Cortex of kidney (tissue), 1 donor: Measurements from ENCODE around the gene POPDC3.

Source experiments
- DNase-seq: peaks from one replicate; lab custom pipeline; 2025; lab: John Stamatoyannopoulos, UW

Gene POPDC3

GRCh38 chr6:105138141-105138540 lies 41.7 kb downstream of the POPDC3 start:
- DNase-seq: no peak

GRCh38 chr6:105137388-105137787 lies 42.4 kb downstream of the POPDC3 start:
- no peak for DNase-seq

- no peak for DNase-seq
Measured at GRCh38 chr6:105136431-105137350, 43.1 kb downstream of the POPDC3 start.

GRCh38 chr6:105135907-105136430 lies 43.8 kb downstream of the POPDC3 start:
- no peak for DNase-seq

GRCh38 chr6:105135056-105135455 lies 44.8 kb downstream of the POPDC3 start:
- no peak for DNase-seq

GRCh38 chr6:105122717-105123116 lies 57.1 kb downstream of the POPDC3 start:
- no peak for DNase-seq

GRCh38 chr6:105121981-105122380 lies 57.8 kb downstream of the POPDC3 start:
- DNase-seq: no peak

- DNase-seq: no peak
Measured at GRCh38 chr6:105120570-105120969, 59.2 kb downstream of the POPDC3 start.

GRCh38 chr6:105116150-105116549 lies 63.7 kb downstream of the POPDC3 start:
- DNase-seq: no peak

GRCh38 chr6:105113422-105113821 lies 66.4 kb downstream of the POPDC3 start:
- no peak for DNase-seq

GRCh38 chr6:105112577-105112976 lies 67.2 kb downstream of the POPDC3 start:
- no peak for DNase-seq

GRCh38 chr6:105111871-105112270 lies 67.9 kb downstream of the POPDC3 start:
- DNase-seq: no peak

- DNase-seq: no peak
Measured at GRCh38 chr6:105111105-105111504, 68.7 kb downstream of the POPDC3 start.

GRCh38 chr6:105109955-105110895 lies 69.6 kb downstream of the POPDC3 start:
- no peak for DNase-seq

- DNase-seq: no peak
Measured at GRCh38 chr6:105108631-105109262, 71.1 kb downstream of the POPDC3 start.
